Esophagus (tissue), 2 donors: ENCODE results near the gene GNMT. TPM values are rescaled to one million over a fixed set of nuclear protein-coding genes. Genes with fewer than 3 reads are reported as not detected.

Source experiments
- H3K27ac ChIP-seq, 2 donors: one replicate each; pipeline ENCODE4 v1.5.1; 2013; ENCODE audit warnings: low read depth in 2 of 2, mild to moderate bottlenecking in 2 of 2, inconsistent platforms in 1 of 2, low read length in 1 of 2, moderate library complexity in 1 of 2
- H3K27me3 ChIP-seq, 2 donors: one replicate each; pipeline ENCODE4 v1.6.1; 2013; ENCODE audit warnings: low read length in 2 of 2, control low read depth in 1 of 2, mild to moderate bottlenecking in 1 of 2; ENCODE audit not compliant: insufficient read depth in 2 of 2, control insufficient read depth in 1 of 2
- H3K36me3 ChIP-seq, 2 donors: one replicate each; pipeline ENCODE4 v1.6.1; 2013; ENCODE audit warnings: low read length in 1 of 2; ENCODE audit not compliant: control insufficient read depth in 2 of 2, insufficient read depth in 2 of 2
- H3K4me1 ChIP-seq, 2 donors: one replicate each; pipeline ENCODE4 v1.6.1; 2013; ENCODE audit warnings: low read length in 1 of 2; ENCODE audit not compliant: control insufficient read depth in 2 of 2, insufficient read depth in 2 of 2
- H3K4me3 ChIP-seq, 2 donors: one replicate each; pipeline ENCODE4 v1.5.1; 2013; ENCODE audit warnings: low read length in 2 of 2, mild to moderate bottlenecking in 2 of 2, low read depth in 1 of 2, moderate library complexity in 1 of 2
- H3K9me3 ChIP-seq, 2 donors: one replicate each; pipeline ENCODE4 v1.6.1; 2013; ENCODE audit warnings: mild to moderate bottlenecking in 2 of 2, low read depth in 1 of 2, low read length in 1 of 2, moderate library complexity in 1 of 2; ENCODE audit not compliant: control insufficient read depth in 2 of 2, insufficient read depth in 1 of 2
- WGBS, 2 donors: extraction: QIAGEN DNeasy Blood & Tissue Kit; methylation state at CpG; one replicate each; pipeline ENCODE4 v1.1.7; 2013; 5-methylcytosine and 5-hydroxymethylcytosine counted together
- polyA plus RNA-seq, 2 donors: library from polyadenylated mRNA; stranded (reverse); fragments of 200-250 nt; gene quantifications; one replicate each; pipeline ENCODE4 v1.2.3, GENCODE V29; 2013
- donor health status: healthy with polysubstance abuse.
- donor health status: Bipolar disorder and iron deficiency.

GNMT gene
- polyA plus RNA-seq, 2 donors: 0.18 to 0.67 TPM

DNA sequence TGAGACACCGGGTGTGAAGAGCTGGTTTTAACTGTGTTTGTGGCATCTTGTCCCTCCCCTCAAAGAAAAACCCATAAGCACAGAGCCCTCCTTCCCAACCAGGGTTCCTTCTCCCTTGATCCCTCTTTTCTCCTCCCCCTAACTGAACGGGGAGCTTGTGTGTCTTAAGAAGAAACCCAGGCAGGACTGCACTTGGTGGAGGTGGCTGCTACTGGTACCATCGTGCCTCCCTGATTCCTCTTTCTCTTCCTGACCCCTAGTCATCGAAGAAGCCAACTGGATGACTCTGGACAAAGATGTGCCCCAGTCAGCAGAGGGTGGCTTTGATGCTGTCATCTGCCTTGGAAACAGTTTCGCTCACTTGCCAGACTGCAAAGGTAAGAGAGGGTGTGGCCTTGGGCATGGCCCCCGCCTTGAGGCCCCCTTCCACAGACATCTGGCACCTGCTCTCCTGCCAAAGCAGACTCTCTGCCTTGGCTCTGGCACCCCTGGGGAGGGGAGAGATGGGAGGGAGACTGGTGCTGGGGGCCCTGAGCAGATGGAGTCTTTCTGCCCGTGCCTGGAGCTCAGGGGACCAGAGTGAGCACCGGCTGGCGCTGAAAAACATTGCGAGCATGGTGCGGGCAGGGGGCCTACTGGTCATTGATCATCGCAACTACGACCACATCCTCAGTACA, 2.1 kb downstream of the GNMT start:
- Histone ChIP-seq H3K4me1 (peaks cover 0 to 6% of the 10 kb centered on the region in 2 donors), H3K9me3 (no peaks in the 10 kb centered on the region), H3K27me3 (no peaks in the 10 kb centered on the region), H3K4me3 (no peak overlapping the region), H3K27ac (no peak overlapping the region), H3K36me3 (peaks cover 8 to 37% of the 10 kb centered on the region in 2 donors)
- 86 to 90% methylated on average over 13 of the region's 13 CpGs for WGBS, 2 donors

- Histone ChIP-seq H3K36me3 (peaks cover 8 to 40% of the 10 kb centered on the region in 2 donors), H3K9me3 (no peaks in the 10 kb centered on the region), H3K4me1 (peaks cover 0 to 6% of the 10 kb centered on the region in 2 donors), H3K4me3 (no peak overlapping the region), H3K27ac (no peak overlapping the region), H3K27me3 (no peaks in the 10 kb centered on the region)
- WGBS, 2 donors: 83 to 84% methylated on average over 12 of the region's 12 CpGs
These were observed 2.8 kb downstream of the GNMT start for GRCh38 chr6:42963179-42963854.

DNA sequence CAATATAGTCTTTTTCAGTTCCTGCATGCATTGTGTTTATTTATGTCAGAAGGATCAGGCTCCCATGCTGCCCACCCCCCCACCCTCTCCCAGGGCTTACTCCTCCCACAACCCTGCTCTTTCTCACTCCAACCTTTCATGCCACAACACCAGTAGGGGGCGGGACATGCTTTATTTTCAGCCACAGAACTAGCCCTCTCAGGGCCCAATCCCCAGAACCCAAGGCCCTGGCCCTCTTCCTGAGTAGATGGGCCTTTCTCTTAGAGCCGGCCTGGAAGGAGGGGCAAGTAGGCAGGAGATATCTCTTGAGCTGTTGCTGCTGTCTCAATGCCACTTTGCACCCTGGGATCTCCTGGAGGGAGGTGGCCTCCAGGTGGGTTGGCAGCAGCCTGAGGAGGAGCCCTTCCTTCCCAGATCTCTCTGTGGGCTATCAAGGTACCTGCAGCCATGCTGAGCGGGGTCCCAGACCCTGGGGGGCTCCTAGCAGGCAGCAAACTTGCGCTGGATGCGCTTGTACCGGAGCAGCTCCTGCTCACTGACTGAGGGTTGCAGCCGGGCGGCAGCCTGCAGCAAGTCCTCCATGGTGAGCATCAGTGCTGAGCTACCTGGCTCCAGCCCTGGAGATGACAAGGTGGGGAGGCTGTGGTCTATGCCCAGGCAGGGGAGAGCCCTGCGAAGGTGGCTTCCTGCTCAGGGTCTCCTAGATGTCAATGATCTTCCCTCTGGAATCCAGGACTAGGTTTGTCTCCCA, 3.5 kb downstream of the GNMT start:
- H3K4me1 ChIP-seq: peaks cover 0 to 6% of the 10 kb centered on the region in 2 donors
- no peak overlapping the region for H3K27ac ChIP-seq
- no peaks in the 10 kb centered on the region for H3K9me3 ChIP-seq
- H3K27me3 ChIP-seq: no peaks in the 10 kb centered on the region
- H3K36me3 ChIP-seq: peaks cover 12 to 46% of the 10 kb centered on the region in 2 donors
- 80 to 84% methylated on average over 9 of the region's 9 CpGs for WGBS, 2 donors
- H3K4me3 ChIP-seq: no peak overlapping the region

DNA sequence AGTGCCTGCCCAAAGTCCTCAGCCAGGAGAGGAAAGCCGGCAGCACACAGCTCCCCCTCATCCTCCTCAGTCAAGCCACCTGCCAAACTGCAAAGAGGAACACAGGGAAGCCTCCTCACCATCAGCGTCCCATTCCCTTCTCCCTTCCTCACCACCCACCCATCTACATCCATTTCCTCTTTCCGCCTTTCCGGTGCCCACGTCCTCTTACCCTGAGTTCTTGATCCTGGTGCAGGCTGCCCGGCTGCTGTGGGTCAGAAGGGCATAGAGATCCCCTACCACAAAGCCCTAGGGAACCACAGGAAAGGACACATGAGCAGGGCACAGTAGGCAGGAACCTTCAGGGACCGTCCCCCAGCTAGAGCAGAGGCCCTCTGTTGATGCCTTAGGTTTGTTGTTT, 6.0 kb downstream of the GNMT start:
- Histone ChIP-seq H3K4me1 (peaks cover 0 to 5% of the 10 kb centered on the region in 2 donors), H3K27me3 (no peaks in the 10 kb centered on the region), H3K27ac (no peak overlapping the region), H3K36me3 (peaks cover 16 to 50% of the 10 kb centered on the region in 2 donors), H3K9me3 (no peaks in the 10 kb centered on the region), H3K4me3 (no peak overlapping the region)
- WGBS, 2 donors: 75 to 83% methylated on average over 7 of the region's 7 CpGs

- H3K27me3 ChIP-seq: no peaks in the 10 kb centered on the region
- no peak overlapping the region for H3K4me3 ChIP-seq
- 91 to 93% methylated on average over 11 of the region's 11 CpGs for WGBS, 2 donors
- H3K27ac ChIP-seq: no peak overlapping the region
- H3K9me3 ChIP-seq: no peaks in the 10 kb centered on the region
- peaks cover 16 to 50% of the 10 kb centered on the region in 2 donors for H3K36me3 ChIP-seq
- H3K4me1 ChIP-seq: peaks cover 0 to 5% of the 10 kb centered on the region in 2 donors
These were observed 6.7 kb downstream of the GNMT start for GRCh38 chr6:42967228-42967627.

GRCh38 chr6:42968126-42968701, 7.7 kb downstream of the GNMT start:
- Histone ChIP-seq H3K27me3 (no peaks in the 10 kb centered on the region), H3K36me3 (peaks cover 16 to 46% of the 10 kb centered on the region in 2 donors), H3K4me3 (no peak overlapping the region), H3K4me1 (peaks cover 0 to 5% of the 10 kb centered on the region in 2 donors), H3K9me3 (no peaks in the 10 kb centered on the region), H3K27ac (no peak overlapping the region)
- WGBS, 2 donors: 96 to 98% methylated on average over 12 of the region's 12 CpGs

GRCh38 chr6:42968783-42969182, 8.2 kb downstream of the GNMT start:
- Histone ChIP-seq H3K27ac (no peak overlapping the region), H3K27me3 (no peaks in the 10 kb centered on the region), H3K36me3 (peaks cover 12 to 42% of the 10 kb centered on the region in 2 donors), H3K9me3 (no peaks in the 10 kb centered on the region), H3K4me1 (peaks cover 0 to 5% of the 10 kb centered on the region in 2 donors), H3K4me3 (no peak overlapping the region)
- 70 to 81% methylated on average over 4 of the region's 4 CpGs for WGBS, 2 donors

GRCh38 chr6:42969431-42969830, 8.9 kb downstream of the GNMT start:
- H3K27me3 ChIP-seq: no peaks in the 10 kb centered on the region
- no peak overlapping the region for H3K27ac ChIP-seq
- H3K4me3 ChIP-seq: no peak overlapping the region
- peaks cover 12 to 38% of the 10 kb centered on the region in 2 donors for H3K36me3 ChIP-seq
- peaks cover 0 to 7% of the 10 kb centered on the region in 2 donors for H3K4me1 ChIP-seq
- 92 to 93% methylated on average over 2 of the region's 2 CpGs for WGBS, 2 donors
- H3K9me3 ChIP-seq: no peaks in the 10 kb centered on the region

GRCh38 chr6:42969934-42970333, 9.4 kb downstream of the GNMT start:
- peaks cover 12 to 34% of the 10 kb centered on the region in 2 donors for H3K36me3 ChIP-seq
- H3K4me3 ChIP-seq: no peak overlapping the region
- no peaks in the 10 kb centered on the region for H3K9me3 ChIP-seq
- H3K27ac ChIP-seq: no peak overlapping the region
- peaks cover 0 to 7% of the 10 kb centered on the region in 2 donors for H3K4me1 ChIP-seq
- H3K27me3 ChIP-seq: no peaks in the 10 kb centered on the region
- WGBS, 2 donors: 86 to 95% methylated on average over 4 of the region's 4 CpGs
